Keratinocyte (primary cell): ENCODE results near the gene NCOA3. TPM values are rescaled to one million over a fixed set of nuclear protein-coding genes. Genes with fewer than 3 reads are reported as not detected.

ENCODE experiments used
- DNase-seq: peaks from one replicate; pipeline ENCODE4 v3.0.0-alpha.2; 2011; ENCODE audit warnings: low read depth, missing footprints, low spot score
- FAIRE-seq: peaks from 2 replicates; lab custom pipeline; 2011; peaks lifted over from hg19 to GRCh38; lab: Jason Lieb, UNC
- H2AFZ ChIP-seq: 2 replicates; pipeline ENCODE4 v1.6.0; 2012; ENCODE audit warnings: low read length, control low read depth, inconsistent platforms; ENCODE audit not compliant: control insufficient read depth
- H3K27ac ChIP-seq: 2 replicates; pipeline ENCODE4 v1.5.1; 2011; ENCODE audit warnings: low read length; ENCODE audit not compliant: control insufficient read depth, insufficient read depth
- H3K27me3 ChIP-seq: 3 replicates; pipeline ENCODE4 v1.6.0; 2011; ENCODE audit warnings: low read length; ENCODE audit not compliant: control insufficient read depth, insufficient read depth; ENCODE audit errors: extremely low read depth
- H3K36me3 ChIP-seq, 2 experiments: 2 replicates in 1 of 2; 3 replicates in 1 of 2; pipeline ENCODE4 v1.5.1; 2011; ENCODE audit warnings: low read length in 2 of 2, mild to moderate bottlenecking in 1 of 2; ENCODE audit not compliant: control insufficient read depth in 2 of 2, insufficient read depth in 2 of 2; ENCODE audit errors: extremely low read depth in 1 of 2
- H3K4me1 ChIP-seq: 3 replicates; pipeline ENCODE4 v1.5.1; 2011; ENCODE audit warnings: low read length; ENCODE audit not compliant: control insufficient read depth, insufficient read depth; ENCODE audit errors: extremely low read depth
- H3K4me2 ChIP-seq: 3 replicates; pipeline ENCODE4 v1.6.0; 2011; ENCODE audit warnings: low read depth, low read length; ENCODE audit not compliant: control insufficient read depth, insufficient read depth; ENCODE audit errors: extremely low read depth
- H3K4me3 ChIP-seq, 3 experiments: fragments of 200-600 bp in 1 of 3; sonication (generic) in 1 of 3; 2 replicates in 2 of 3; 3 replicates in 1 of 3; pipeline ENCODE4 v1.5.1; 2011 to 2016; ENCODE audit warnings: low read length in 3 of 3, mild to moderate bottlenecking in 3 of 3, control low read depth in 2 of 3, inconsistent platforms in 1 of 3, low read depth in 1 of 3, mixed read lengths in 1 of 3, mixed run types in 1 of 3, moderate library complexity in 1 of 3; ENCODE audit not compliant: control insufficient read depth in 2 of 3, insufficient read depth in 2 of 3; ENCODE audit errors: extremely low read depth in 1 of 3
- H3K79me2 ChIP-seq: 2 replicates; pipeline ENCODE4 v1.6.0; 2012; ENCODE audit warnings: low read length; ENCODE audit not compliant: control insufficient read depth, insufficient read depth
- H3K9ac ChIP-seq: 3 replicates; pipeline ENCODE4 v1.6.0; 2011; ENCODE audit warnings: low read length; ENCODE audit not compliant: control insufficient read depth, insufficient read depth; ENCODE audit errors: extremely low read depth
- H3K9me1 ChIP-seq: 3 replicates; pipeline ENCODE4 v1.6.0; 2011; ENCODE audit warnings: low read length; ENCODE audit not compliant: control insufficient read depth, insufficient read depth; ENCODE audit errors: extremely low read depth
- H3K9me3 ChIP-seq: 2 replicates; pipeline ENCODE4 v1.5.1; 2012; ENCODE audit warnings: low read depth, low read length; ENCODE audit not compliant: control insufficient read depth
- H4K20me1 ChIP-seq: 3 replicates; pipeline ENCODE4 v1.6.0; 2011; ENCODE audit warnings: low read length; ENCODE audit not compliant: control insufficient read depth, insufficient read depth; ENCODE audit errors: extremely low read depth
- CTCF ChIP-seq, 3 experiments: IDR thresholded peaks in 1 of 3; conservative IDR thresholded peaks in 1 of 3; optimal IDR thresholded peaks in 1 of 3; 2 replicates in 2 of 3; 3 replicates in 1 of 3; pipeline versions ENCODE3 to v1.5.1; 2011; ENCODE audit warnings: low read length in 3 of 3, mild to moderate bottlenecking in 3 of 3, moderate library complexity in 2 of 3, control low read depth in 1 of 3, inconsistent platforms in 1 of 3; ENCODE audit not compliant: insufficient read depth in 2 of 3; ENCODE audit errors: extremely low read depth in 1 of 3
- EZH2 ChIP-seq: IDR thresholded peaks from one replicate; pipeline ENCODE4 v1.6.1; 2012; ENCODE audit warnings: inconsistent platforms, mild to moderate bottlenecking, low read length, moderate library complexity
- dilution Hi-C: fragments of 300-500 bp; cut with MboI; formaldehyde crosslinking; loops from one replicate; pipeline ENCODE4 v1.7.0; 2020; ENCODE audit warnings: low sequenced_read_pairs; ENCODE audit not compliant: extremely low pct_ligation_motif_present
- polyA plus RNA-seq, 5 experiments: library from polyadenylated mRNA; depleted of rRNA in 3 of 5; stranded (reverse) in 3 of 5; stranded (forward) in 1 of 5; unstranded in 1 of 5; fragments of >200 nt; gene quantifications; 1 replicate in 1 of 5; 2 replicates in 3 of 5; 3 replicates in 1 of 5; pipeline versions ENCODE4 v1.2.1 to v1.2.3, GENCODE V29; 2011 to 2012; ENCODE audit warnings: missing spikeins in 2 of 5, low read depth in 1 of 5, low replicate concordance in 1 of 5

Gene NCOA3
- polyA plus RNA-seq, 1 donor (not counting 4 experiments of a cell fraction or from before 2014, with no cell fraction given) = 25.8 TPM

DNA sequence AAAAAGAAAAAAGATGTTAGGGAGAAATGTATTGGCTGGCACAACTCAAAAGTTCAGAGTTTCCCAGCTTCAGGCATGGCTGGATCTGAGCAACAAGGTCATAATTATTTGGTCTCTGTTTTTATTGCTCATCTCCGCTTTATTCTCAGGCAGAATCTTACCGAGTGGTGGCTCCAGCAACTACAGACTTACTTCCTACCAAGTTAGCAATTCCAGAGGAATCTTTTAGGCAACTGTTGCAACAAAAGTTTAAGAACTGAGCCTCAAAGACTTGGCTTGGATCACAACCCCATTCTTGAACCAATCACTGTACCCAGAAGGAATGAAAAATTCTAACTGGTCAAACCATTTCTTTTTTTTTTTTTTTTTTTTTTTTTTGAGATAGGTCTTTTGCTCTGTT, 35.5 kb upstream of the NCOA3 start:
- FAIRE-seq (no peak), DNase-seq (no peak)
- TF ChIP-seq CTCF (optimal IDR thresholded peaks at IDR 0.05 in 1 of 3, IDR thresholded peaks at IDR 0.05 in 1 of 3, conservative IDR thresholded peaks at IDR 0.05 in 1 of 3; ENCODE audit: extremely low read depth in 1 of 3, insufficient read depth in 2 of 3, low read length in 3 of 3) (no peak), EZH2 (no peak)
- Histone ChIP-seq H4K20me1 (no peaks in the 10 kb centered on the region), H3K9me3 (no peaks in the 10 kb centered on the region), H3K79me2 (no peaks in the 10 kb centered on the region), H3K27ac (no peak overlapping the region), H3K27me3 (no peaks in the 10 kb centered on the region), H3K4me1 (peaks cover 12% of the 10 kb centered on the region), H3K36me3 (no peaks in the 10 kb centered on the region), H3K4me3 (no peak overlapping the region), H2AFZ (no peak overlapping the region), H3K9ac (no peak overlapping the region), H3K9me1 (no peaks in the 10 kb centered on the region), H3K4me2 (no peak overlapping the region)
- dilution Hi-C loops = no loop called here

DNA sequence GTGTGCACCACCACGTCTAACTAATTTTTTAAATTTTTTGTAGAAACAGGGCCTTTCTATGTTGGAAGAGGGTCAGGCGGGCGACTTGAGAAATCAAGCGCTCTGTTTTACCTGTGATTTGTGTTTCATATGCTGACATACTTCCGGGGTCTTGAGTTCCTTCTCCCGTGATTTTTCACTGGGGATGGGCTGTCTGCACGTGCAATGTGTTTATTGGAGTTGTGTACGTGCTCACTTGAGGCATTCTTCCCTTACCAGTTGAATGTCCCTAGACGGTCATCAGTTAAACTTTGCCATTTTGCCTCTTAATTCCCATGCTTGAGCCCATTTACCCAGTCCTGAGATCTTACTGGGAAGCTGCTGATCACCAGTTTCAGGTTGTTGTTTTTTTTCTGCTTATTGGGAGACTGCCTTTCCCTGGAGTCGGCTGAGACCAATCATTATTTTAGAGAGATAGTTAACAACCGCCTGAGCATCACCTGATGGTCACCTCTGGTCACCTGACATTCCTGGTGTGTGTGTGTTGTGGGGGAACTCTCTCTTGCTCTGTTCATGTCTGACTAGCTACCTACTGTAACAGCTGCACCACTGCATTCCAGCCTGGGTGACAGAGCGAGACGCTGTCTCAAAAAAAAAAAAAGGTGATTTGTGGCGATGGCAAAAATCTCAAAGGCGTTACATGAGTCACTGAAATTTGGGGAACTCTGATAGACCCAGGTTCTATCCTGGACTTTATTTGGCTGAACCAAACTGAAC, 34.8 kb upstream of the NCOA3 start:
- Histone ChIP-seq H3K4me3 (no peak overlapping the region), H3K4me1 (peaks cover 12% of the 10 kb centered on the region), H3K36me3 (no peaks in the 10 kb centered on the region), H3K27me3 (no peaks in the 10 kb centered on the region), H3K9ac (no peak overlapping the region), H3K9me1 (no peaks in the 10 kb centered on the region), H3K4me2 (no peak overlapping the region), H3K79me2 (no peaks in the 10 kb centered on the region), H3K27ac (no peak overlapping the region), H2AFZ (no peak overlapping the region), H4K20me1 (no peaks in the 10 kb centered on the region), H3K9me3 (no peaks in the 10 kb centered on the region)
- TF ChIP-seq EZH2 (no peak), CTCF (optimal IDR thresholded peaks at IDR 0.05 in 1 of 3, IDR thresholded peaks at IDR 0.05 in 1 of 3, conservative IDR thresholded peaks at IDR 0.05 in 1 of 3; ENCODE audit: extremely low read depth in 1 of 3, insufficient read depth in 2 of 3, low read length in 3 of 3) (no peak)
- FAIRE-seq (no peak), DNase-seq (no peak)
- dilution Hi-C loops = no loop called here
